ENCODE measurements around the gene KEAP1.

KEAP1 gene

DNA sequence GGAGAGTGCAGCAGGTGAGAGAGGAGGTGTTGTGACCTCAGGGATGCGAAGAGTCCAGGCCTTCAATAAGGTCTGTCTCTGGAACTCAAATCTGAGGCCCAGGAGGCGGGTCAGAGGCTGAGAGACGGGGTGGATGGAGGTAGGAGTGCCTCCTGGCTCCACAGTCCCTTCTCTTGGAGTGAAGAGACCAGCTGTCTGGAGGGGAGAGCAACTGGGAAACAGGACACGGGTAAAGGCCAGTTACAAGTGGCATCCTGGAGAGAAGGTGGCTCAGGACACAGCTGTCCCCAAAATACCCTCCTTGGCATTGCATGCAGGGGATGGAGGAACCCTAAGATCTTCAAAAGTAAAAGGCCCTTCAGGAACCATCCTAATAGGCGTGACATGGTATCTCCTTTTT lies 63.6 kb downstream of the KEAP1 start:
- no peak for DNase-seq
